Lung (tissue), 12 donors: Measurements from ENCODE around the gene UNC50. TPM values are rescaled to one million over a fixed set of nuclear protein-coding genes. Genes with fewer than 3 reads are reported as not detected.

Source experiments
- ATAC-seq: fragments of 200-7000 bp; cut with Tn5 transposase; one replicate; pipeline ENCODE4 v1.9.1; 2020; ENCODE audit warnings: moderate number of reproducible peaks; ENCODE audit not compliant: insufficient read depth, low FRiP score
- DNase-seq, 3 donors: peaks; one replicate each; pipeline ENCODE4 v3.0.0-alpha.2; 2013 to 2017
- H3K27ac ChIP-seq, 2 donors: one replicate each; pipeline ENCODE4 v1.5.1; 2013; ENCODE audit warnings: mild to moderate bottlenecking in 2 of 2, moderate library complexity in 2 of 2, control low read depth in 1 of 2, inconsistent platforms in 1 of 2, low read depth in 1 of 2, low read length in 1 of 2
- H3K27me3 ChIP-seq, 3 donors: one replicate each; pipeline ENCODE4 v1.5.1; 2013; ENCODE audit warnings: low read length in 2 of 3; ENCODE audit not compliant: control insufficient read depth in 3 of 3, insufficient read depth in 3 of 3
- H3K36me3 ChIP-seq, 4 donors: one replicate each; pipeline ENCODE4 v1.5.1; 2013; ENCODE audit warnings: low read length in 4 of 4, mild to moderate bottlenecking in 1 of 4, moderate library complexity in 1 of 4; ENCODE audit not compliant: control insufficient read depth in 4 of 4, insufficient read depth in 4 of 4
- H3K4me1 ChIP-seq, 5 donors: one replicate each; pipeline ENCODE4 v1.5.1; 2013; ENCODE audit warnings: low read length in 5 of 5, mild to moderate bottlenecking in 2 of 5, moderate library complexity in 1 of 5; ENCODE audit not compliant: control insufficient read depth in 5 of 5, insufficient read depth in 5 of 5
- H3K4me3 ChIP-seq: one replicate; pipeline ENCODE4 v1.5.1; 2013; ENCODE audit warnings: mild to moderate bottlenecking, control low read depth, moderate library complexity
- H3K9ac ChIP-seq, 2 donors: one replicate each; pipeline ENCODE4 v1.5.1; 2013; ENCODE audit warnings: low read length in 2 of 2, control low read depth in 1 of 2; ENCODE audit not compliant: insufficient read depth in 1 of 2
- H3K9me3 ChIP-seq, 4 donors: one replicate each; pipeline ENCODE4 v1.5.1; 2013; ENCODE audit warnings: low read length in 3 of 4, mild to moderate bottlenecking in 1 of 4, moderate library complexity in 1 of 4; ENCODE audit not compliant: control insufficient read depth in 4 of 4, insufficient read depth in 3 of 4
- CTCF ChIP-seq: IDR thresholded peaks from 2 replicates; pipeline ENCODE4 v1.5.1; 2012; ENCODE audit warnings: mild to moderate bottlenecking; ENCODE audit errors: control extremely low read depth, extremely low read depth
- WGBS, 2 donors: extraction: QIAGEN DNeasy Blood & Tissue Kit; methylation state at CpG; one replicate each; pipeline ENCODE4 v1.1.7; 2013; 5-methylcytosine and 5-hydroxymethylcytosine counted together
- polyA plus RNA-seq, 2 donors: library from polyadenylated mRNA; stranded (reverse); fragments of 200-250 nt; gene quantifications; one replicate each; pipeline ENCODE4 v1.2.1, GENCODE V29; 2013
- total RNA-seq, 2 donors: library from RNA; depleted of rRNA in 1 of 2; stranded (reverse); fragments of >200 nt in 1 of 2; gene quantifications; one replicate each; pipeline ENCODE4 v1.2.1, GENCODE V29; 2014 to 2021
- donor health status: control.
- donor health status: control.
- donor health status: Bipolar disorder and iron deficiency.
- donor health status: healthy.
- donor health status: DM: yes; HTN: yes; CAD: no.

UNC50 gene
- total and polyA plus RNA-seq, 4 donors: 36.4 to 54.7 (median 43.7) TPM

GRCh38 chr2:98637401-98638147, 29.2 kb downstream of the UNC50 start:
- no peak for TF ChIP-seq CTCF
- ATAC-seq (no peak), DNase-seq (no peak)
- Histone ChIP-seq H3K27ac (no peak overlapping the region), H3K27me3 (no peaks in the 10 kb centered on the region), H3K9ac (no peak overlapping the region), H3K36me3 (peaks cover 0 to 30% (median 6%) of the 10 kb centered on the region in 4 donors), H3K4me3 (no peak overlapping the region), H3K4me1 (no peaks in the 10 kb centered on the region), H3K9me3 (no peaks in the 10 kb centered on the region)
- 79 to 89% methylated on average over 10 of the region's 10 CpGs for WGBS, 2 donors

GRCh38 chr2:98643496-98644100, 35.2 kb downstream of the UNC50 start:
- Histone ChIP-seq H3K9me3 (no peaks in the 10 kb centered on the region), H3K4me1 (no peaks in the 10 kb centered on the region), H3K36me3 (peaks cover 0 to 18% (median 5%) of the 10 kb centered on the region in 4 donors), H3K9ac (no peak overlapping the region), H3K27me3 (no peaks in the 10 kb centered on the region), H3K4me3 (no peak overlapping the region), H3K27ac (no peak overlapping the region)
- no peak for TF ChIP-seq CTCF
- WGBS, 2 donors: 78 to 83% methylated on average over 5 of the region's 5 CpGs
- no peak for DNase-seq
- no peak for ATAC-seq

GRCh38 chr2:98647636-98648035, 39.2 kb downstream of the UNC50 start:
- 74 to 83% methylated on average over 5 of the region's 5 CpGs for WGBS, 2 donors
- Histone ChIP-seq H3K36me3 (peaks cover 0 to 8% (median 1%) of the 10 kb centered on the region in 4 donors), H3K27me3 (no peaks in the 10 kb centered on the region), H3K9me3 (no peaks in the 10 kb centered on the region), H3K4me3 (no peak overlapping the region), H3K27ac (no peak overlapping the region), H3K9ac (no peak overlapping the region), H3K4me1 (no peaks in the 10 kb centered on the region)
- ATAC-seq (no peak), DNase-seq (no peak)
- no peak for TF ChIP-seq CTCF
